GM18511 (cell line): Measurements from ENCODE around the gene TRAK2.
A peak's percentile ranks its signal among the peaks of the same experiment; 100 is the strongest.
"Not testable (repeated sequence)": the region's sequence is repeated elsewhere in the genome, so short reads cannot be mapped to it uniquely, and the experiment has no call there.

Experiments
- ATAC-seq: cut with Tn5 transposase; IDR thresholded peaks from one replicate; pipeline ENCODE4 v1.9.1; 2021; ENCODE audit warnings: mild to moderate bottlenecking, moderate library complexity; ENCODE audit not compliant: unreplicated experiment

Gene TRAK2

GRCh38 chr2:201419057-201419635 is 32.1 kb downstream of the TRAK2 start:
- ATAC-seq, result no peak

- no peak for ATAC-seq
These were observed 36.1 kb downstream of the TRAK2 start for GRCh38 chr2:201415149-201415548.

GRCh38 chr2:201414099-201415023 is 36.9 kb downstream of the TRAK2 start:
- ATAC-seq, result peak; percentile 91

- ATAC-seq, result no peak
These were observed 37.7 kb downstream of the TRAK2 start for GRCh38 chr2:201413552-201413951.

GRCh38 chr2:201413143-201413542 is 38.1 kb downstream of the TRAK2 start:
- ATAC-seq, result no peak

- ATAC-seq, result no peak
These were observed 39.8 kb downstream of the TRAK2 start for GRCh38 chr2:201411421-201411820.

GRCh38 chr2:201408931-201409330 is 42.3 kb downstream of the TRAK2 start:
- no peak for ATAC-seq

- ATAC-seq, result no peak
These were observed 44.0 kb downstream of the TRAK2 start for GRCh38 chr2:201407265-201407664.

GRCh38 chr2:201406077-201406662 is 45.1 kb downstream of the TRAK2 start:
- no peak for ATAC-seq

- no peak for ATAC-seq
These were observed 46.5 kb downstream of the TRAK2 start for GRCh38 chr2:201404699-201405280.

- no peak for ATAC-seq
These were observed 47.4 kb downstream of the TRAK2 start for GRCh38 chr2:201403880-201404279.

- no peak for ATAC-seq
These were observed 48.4 kb downstream of the TRAK2 start for GRCh38 chr2:201402651-201403562.

- no peak for ATAC-seq
These were observed 49.4 kb downstream of the TRAK2 start for GRCh38 chr2:201401815-201402214.

GRCh38 chr2:201396595-201396994 is 54.7 kb downstream of the TRAK2 start:
- ATAC-seq, result no peak

- no peak for ATAC-seq
These were observed 68.1 kb downstream of the TRAK2 start for GRCh38 chr2:201383136-201383535.

GRCh38 chr2:201378496-201379397 is 72.5 kb downstream of the TRAK2 start:
- ATAC-seq, result no peak

- ATAC-seq, result no peak
These were observed 74.0 kb downstream of the TRAK2 start for GRCh38 chr2:201377218-201377617.

- ATAC-seq, result no peak
These were observed 81.5 kb downstream of the TRAK2 start for GRCh38 chr2:201369775-201370174.

GRCh38 chr2:201369318-201369717 is 81.9 kb downstream of the TRAK2 start:
- ATAC-seq, result not testable (repeated sequence)
